Lower leg skin (tissue), 4 donors: ENCODE results near the gene SCGN. TPM values are rescaled to one million over a fixed set of nuclear protein-coding genes. Genes with fewer than 3 reads are reported as not detected.

ENCODE experiments used
- DNase-seq, 2 donors: peaks; one replicate each; pipeline ENCODE4 v3.0.0-alpha.2; 2019; ENCODE audit warnings: low spot score in 2 of 2
- H3K4me3 ChIP-seq: fragments of 200-600 bp; sonication (generic); 2 replicates; pipeline ENCODE4 v1.5.1; 2017; ENCODE audit warnings: mild to moderate bottlenecking, low read depth; ENCODE audit not compliant: poor library complexity, severe bottlenecking
- POLR2A ChIP-seq, 2 donors: fragments of 450-650 bp; IDR thresholded peaks; one replicate each; pipeline ENCODE4 v1.6.1; 2016 to 2017; ENCODE audit warnings: antibody characterized with exemption in 2 of 2, mild to moderate bottlenecking in 1 of 2, moderate library complexity in 1 of 2
- WGBS, 2 donors: methylation state at CpG; one replicate each; pipeline ENCODE4 v1.1.5; 2018; 5-methylcytosine and 5-hydroxymethylcytosine counted together
- intact Hi-C: fragments of 100-400 bp; cut with DNase I; formaldehyde crosslinking; loops from one replicate; pipeline ENCODE4 v1.15.0; 2023; ENCODE audit warnings: low total_unique reads
- total RNA-seq, 4 donors: library from RNA; depleted of rRNA; stranded (reverse); fragments of >200 nt; gene quantifications; one replicate each; pipeline ENCODE4 v1.1.0, GENCODE V29; 2016
- TF ChIP-seq, protein P1 (sequence below), 3 donors: fragments of 450-650 bp; IDR thresholded peaks; one replicate each; pipeline ENCODE4 v1.5.1; 2016; ENCODE audit warnings: antibody characterized with exemption in 3 of 3, mild to moderate bottlenecking in 3 of 3, moderate library complexity in 2 of 3

Gene SCGN
- total RNA-seq, 4 donors from 2014 or later, result not detected

- intact Hi-C loops, result no loop called here
- TF ChIP-seq, protein P1, sequence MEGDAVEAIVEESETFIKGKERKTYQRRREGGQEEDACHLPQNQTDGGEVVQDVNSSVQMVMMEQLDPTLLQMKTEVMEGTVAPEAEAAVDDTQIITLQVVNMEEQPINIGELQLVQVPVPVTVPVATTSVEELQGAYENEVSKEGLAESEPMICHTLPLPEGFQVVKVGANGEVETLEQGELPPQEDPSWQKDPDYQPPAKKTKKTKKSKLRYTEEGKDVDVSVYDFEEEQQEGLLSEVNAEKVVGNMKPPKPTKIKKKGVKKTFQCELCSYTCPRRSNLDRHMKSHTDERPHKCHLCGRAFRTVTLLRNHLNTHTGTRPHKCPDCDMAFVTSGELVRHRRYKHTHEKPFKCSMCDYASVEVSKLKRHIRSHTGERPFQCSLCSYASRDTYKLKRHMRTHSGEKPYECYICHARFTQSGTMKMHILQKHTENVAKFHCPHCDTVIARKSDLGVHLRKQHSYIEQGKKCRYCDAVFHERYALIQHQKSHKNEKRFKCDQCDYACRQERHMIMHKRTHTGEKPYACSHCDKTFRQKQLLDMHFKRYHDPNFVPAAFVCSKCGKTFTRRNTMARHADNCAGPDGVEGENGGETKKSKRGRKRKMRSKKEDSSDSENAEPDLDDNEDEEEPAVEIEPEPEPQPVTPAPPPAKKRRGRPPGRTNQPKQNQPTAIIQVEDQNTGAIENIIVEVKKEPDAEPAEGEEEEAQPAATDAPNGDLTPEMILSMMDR (IDR thresholded peaks at IDR 0.05), result no peak
- TF ChIP-seq POLR2A (IDR thresholded peaks at IDR 0.05), result no peak
- H3K4me3 ChIP-seq, result no peak overlapping the region
- WGBS, 2 donors, result 66 to 76% methylated on average over 4 of the region's 4 CpGs
- DNase-seq, result no peak
These were observed 42.4 kb downstream of the SCGN start for GRCh38 chr6:25694366-25694765.

- H3K4me3 ChIP-seq, result no peak overlapping the region
- whole genome bisulfite sequencing, 2 donors, result 63 to 76% methylated on average over 2 of the region's 2 CpGs
- no peak for DNase-seq
- no peak for TF ChIP-seq POLR2A (IDR thresholded peaks at IDR 0.05)
- TF ChIP-seq, protein P1 (IDR thresholded peaks at IDR 0.05), result no peak
- intact Hi-C loops, result no loop called here
These were observed 43.7 kb downstream of the SCGN start for GRCh38 chr6:25695671-25696070.

- TF ChIP-seq POLR2A (IDR thresholded peaks at IDR 0.05), result no peak
- TF ChIP-seq, protein P1 (IDR thresholded peaks at IDR 0.05), result no peak
- WGBS, 2 donors, result 45 to 70% methylated on average over 1 of the region's 1 CpG
These were observed 45.7 kb downstream of the SCGN start for GRCh38 chr6:25697537-25698340.

DNA sequence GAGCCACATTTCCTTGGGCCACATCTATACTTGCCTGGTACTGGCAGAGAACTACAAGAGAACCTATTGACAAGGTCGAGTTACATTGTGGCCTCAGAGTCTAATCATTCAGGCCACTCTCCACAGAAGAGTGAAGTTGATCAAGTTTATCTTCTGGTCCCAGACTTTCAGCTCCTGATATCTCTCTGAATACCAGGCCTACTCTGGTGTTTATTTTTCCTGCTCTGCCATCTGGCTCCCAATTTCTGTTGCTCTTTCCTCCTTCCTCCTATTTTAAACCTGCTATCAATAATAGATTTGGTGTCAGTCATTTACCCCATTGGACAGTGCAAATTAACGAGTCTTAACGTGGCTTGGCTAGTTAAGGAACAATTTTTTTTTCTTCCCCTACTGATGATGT is 46.6 kb downstream of the SCGN start:
- no peak for TF ChIP-seq POLR2A (IDR thresholded peaks at IDR 0.05)
- TF ChIP-seq, protein P1 (IDR thresholded peaks at IDR 0.05), result no peak
- DNase-seq, result no peak
- intact Hi-C loops, result no loop called here
- WGBS, 2 donors, result 70 to 72% methylated on average over 3 of the region's 3 CpGs
- no peak overlapping the region for H3K4me3 ChIP-seq

More at GRCh38 chr6:25697537-25698340, 45.7 kb downstream of the SCGN start:
- DNase-seq, result no peak
- no peak overlapping the region for H3K4me3 ChIP-seq
- intact Hi-C loops, result no loop called here

DNA sequence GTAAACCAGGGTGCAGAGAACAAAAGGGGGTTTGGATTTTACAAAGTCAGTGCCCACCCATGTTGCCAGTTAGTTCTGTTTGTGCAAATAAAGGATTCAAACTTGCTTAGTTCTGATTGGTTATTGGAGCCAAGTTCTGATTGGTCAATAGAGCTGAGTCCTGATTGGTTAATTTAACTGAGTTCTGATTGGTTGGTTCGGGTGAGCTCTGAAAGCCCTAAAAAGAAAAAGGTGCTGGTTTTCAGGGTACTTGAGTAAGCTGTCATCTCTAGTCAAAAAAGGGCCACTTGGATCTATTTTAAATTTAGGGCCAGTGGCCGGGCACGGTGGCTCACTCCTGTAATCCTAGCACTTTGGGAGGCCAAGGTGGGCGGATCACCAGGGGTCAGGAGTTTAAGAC is 47.6 kb downstream of the SCGN start:
- no peak for TF ChIP-seq POLR2A (IDR thresholded peaks at IDR 0.05)
- TF ChIP-seq, protein P1 (IDR thresholded peaks at IDR 0.05), result no peak
- no peak for DNase-seq
- 94% methylated on average over 4 of the region's 4 CpGs for WGBS, 2 donors
- H3K4me3 ChIP-seq, result no peak overlapping the region
- intact Hi-C loops, result no loop called here
